Measurements from ENCODE around the gene MKI67.

The MKI67 gene

GRCh38 chr10:128064970-128065580 lies 61.1 kb downstream of the MKI67 start:
- ATAC-seq (no peak), DNase-seq (no peak)

GRCh38 chr10:128064108-128064969 lies 61.9 kb downstream of the MKI67 start:
- ATAC-seq (peak; percentile 84), DNase-seq (peak; percentile 81)

GRCh38 chr10:128063736-128064107 lies 62.5 kb downstream of the MKI67 start:
- DNase-seq, result peak; percentile 73
- ATAC-seq, result peak; percentile 4

GRCh38 chr10:128062881-128063563 lies 63.2 kb downstream of the MKI67 start:
- ATAC-seq (peak; percentile 6), DNase-seq (peak; percentile 55)

- no peak for DNase-seq
- ATAC-seq, result no peak
Observed at GRCh38 chr10:128062331-128062880, 63.8 kb downstream of the MKI67 start.

GRCh38 chr10:128061306-128062300 lies 64.6 kb downstream of the MKI67 start:
- ATAC-seq, result no peak
- DNase-seq, result no peak

- no peak for ATAC-seq
Observed at GRCh38 chr10:128060341-128061250, 65.6 kb downstream of the MKI67 start.

GRCh38 chr10:128059982-128060293 lies 66.3 kb downstream of the MKI67 start:
- ATAC-seq (no peak), DNase-seq (no peak)

More at GRCh38 chr10:128060341-128061250, 65.6 kb downstream of the MKI67 start:
- DNase-seq, result no peak

- no peak for ATAC-seq
- DNase-seq, result peak; percentile 42
Observed at GRCh38 chr10:128059266-128059981, 66.8 kb downstream of the MKI67 start.

- ATAC-seq (no peak), DNase-seq (no peak)
Observed at GRCh38 chr10:128058750-128059134, 67.5 kb downstream of the MKI67 start.

GRCh38 chr10:128058106-128058749 lies 68.0 kb downstream of the MKI67 start:
- ATAC-seq (no peak), DNase-seq (no peak)

GRCh38 chr10:128056303-128057050 lies 69.7 kb downstream of the MKI67 start:
- DNase-seq (no peak), ATAC-seq (no peak)

- ATAC-seq (no peak), DNase-seq (no peak)
Observed at GRCh38 chr10:128055061-128055868, 71.0 kb downstream of the MKI67 start.

GRCh38 chr10:128054163-128054970 lies 71.9 kb downstream of the MKI67 start:
- ATAC-seq (no peak), DNase-seq (no peak)

- ATAC-seq (no peak), DNase-seq (no peak)
Observed at GRCh38 chr10:128053356-128053755, 72.9 kb downstream of the MKI67 start.

GRCh38 chr10:128052696-128053095 lies 73.5 kb downstream of the MKI67 start:
- DNase-seq, result no peak
- no peak for ATAC-seq

- no peak for ATAC-seq
- DNase-seq, result no peak
Observed at GRCh38 chr10:128051548-128051947, 74.7 kb downstream of the MKI67 start.
